Effector CD8-positive, alpha-beta T cell (primary cell): ENCODE results near the gene CBR4.
"Not testable (repeated sequence)": the region's sequence is repeated elsewhere in the genome, so short reads cannot be mapped to it uniquely, and the experiment has no call there.

Experiments used
- DNase-seq: peaks from one replicate; lab custom pipeline; 2025; lab: John Stamatoyannopoulos, UW
- total RNA-seq, 4 experiments: gene quantifications; one replicate each; lab custom pipeline; 2026; lab: John Stamatoyannopoulos, UW

CBR4 gene
- 15.4 to 31.0 (median 23.7) reads per million in 4 experiments for total RNA-seq

DNA sequence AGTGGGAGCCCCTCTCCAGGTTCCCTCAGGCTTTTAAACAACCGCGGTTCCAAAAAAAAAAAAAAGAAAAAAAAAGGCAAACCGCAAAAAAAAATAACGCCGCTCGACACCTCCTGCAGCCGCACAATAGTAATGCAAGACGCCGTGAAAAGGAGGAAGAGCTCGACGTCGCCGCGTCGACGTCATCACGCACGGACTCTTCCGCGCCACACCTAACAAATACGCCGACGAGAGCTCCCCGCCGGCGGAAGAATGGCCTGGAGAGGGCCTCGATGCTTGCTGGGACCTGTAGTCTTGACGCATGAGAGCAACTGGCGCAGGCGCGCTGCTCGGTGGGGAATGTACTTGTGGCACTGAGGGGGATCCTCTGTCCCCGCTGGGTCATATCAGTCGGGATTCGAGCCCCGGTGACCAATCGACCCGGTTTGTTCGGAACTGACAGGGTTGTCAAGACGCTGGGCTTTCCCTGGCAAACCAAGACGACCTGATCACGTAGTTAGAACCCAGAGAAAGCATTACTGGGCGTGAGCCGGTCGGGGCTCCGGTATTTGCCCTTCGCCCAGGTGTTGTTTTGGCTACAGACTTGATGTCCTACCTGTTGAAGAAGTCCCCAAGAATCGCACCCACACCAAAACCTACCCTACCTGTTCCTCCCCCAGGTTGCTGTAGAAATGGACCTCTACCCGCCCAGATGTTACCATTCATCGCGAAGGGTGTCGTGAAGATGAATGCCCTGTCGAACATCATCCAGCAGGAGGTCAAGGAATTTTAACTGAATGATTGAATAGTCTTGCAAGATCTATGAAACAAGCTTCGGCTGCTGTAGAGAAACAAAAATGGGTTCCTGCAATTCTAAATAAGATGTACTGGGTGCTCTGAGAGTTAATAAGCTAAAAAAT lies at the start of gene CBR4:
Gene CBR4 (minus strand): TSS at position 131 of the 899 bp plus-strand sequence. CDS start 166 bp downstream, outside the sequence.
- DNase-seq, result peak; percentile 94

DNA sequence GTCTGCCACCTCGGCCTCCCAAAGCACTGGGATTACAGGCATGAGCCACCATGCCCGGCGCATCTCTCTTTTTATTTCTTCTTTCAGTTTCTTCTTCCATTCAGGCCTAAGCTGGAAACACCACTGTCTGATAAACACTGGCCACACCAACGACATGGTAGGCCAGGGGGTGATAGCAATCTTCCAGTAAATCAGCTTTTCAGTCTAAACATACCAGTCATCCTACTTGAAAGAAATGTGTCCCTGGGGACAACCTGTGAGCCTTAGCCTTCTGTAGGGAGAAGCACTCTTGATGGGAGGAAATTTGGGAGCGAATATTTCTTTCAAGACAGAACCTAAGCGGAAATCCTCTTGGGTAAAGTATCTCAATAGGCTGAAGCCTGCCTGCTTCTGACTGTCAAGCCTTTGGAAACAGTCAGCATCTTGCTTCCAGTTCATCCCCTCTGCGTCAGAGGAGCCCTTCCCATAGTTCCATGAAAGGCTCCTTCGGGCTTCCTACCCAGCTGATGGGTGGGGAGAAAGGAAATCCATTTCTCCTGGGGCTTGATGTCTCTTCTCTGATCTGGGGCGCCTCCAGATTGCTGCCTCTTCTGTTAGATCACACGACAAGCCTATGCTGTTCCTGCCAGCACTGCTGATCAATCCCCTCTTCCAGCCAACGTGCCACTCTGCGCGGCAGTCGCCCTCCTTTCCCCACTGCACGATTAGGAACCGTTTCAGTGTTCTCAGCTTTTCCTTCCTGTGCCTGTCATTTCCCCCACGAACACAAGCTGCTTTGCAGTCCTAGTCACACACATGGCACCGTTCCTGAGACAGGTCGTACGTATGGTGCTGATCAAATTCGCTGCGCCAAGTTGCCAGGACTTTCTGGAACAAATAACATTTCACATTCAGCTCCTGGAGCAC lies 49.5 kb upstream of the CBR4 start:
- DNase-seq, result no peak

DNA sequence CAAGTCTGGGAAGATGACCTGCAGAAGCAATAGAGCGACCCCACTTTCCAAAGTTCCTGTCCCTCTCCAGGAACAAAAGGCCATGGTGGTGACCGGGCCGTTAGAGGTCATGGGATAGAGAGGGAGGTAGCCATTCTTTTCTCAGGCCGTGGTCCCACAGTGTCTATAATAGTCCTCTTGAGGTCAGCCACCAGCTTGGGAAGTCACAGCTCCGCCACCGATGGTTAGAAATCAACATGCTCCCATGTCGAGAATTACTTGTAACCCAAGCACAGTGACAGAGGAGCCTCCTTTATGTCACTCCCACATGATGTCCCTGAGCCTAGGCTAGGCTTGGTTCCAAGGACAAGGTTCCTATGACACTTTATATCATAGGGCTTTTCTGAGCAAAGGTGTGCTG lies 48.3 kb upstream of the CBR4 start:
- no peak for DNase-seq

DNA sequence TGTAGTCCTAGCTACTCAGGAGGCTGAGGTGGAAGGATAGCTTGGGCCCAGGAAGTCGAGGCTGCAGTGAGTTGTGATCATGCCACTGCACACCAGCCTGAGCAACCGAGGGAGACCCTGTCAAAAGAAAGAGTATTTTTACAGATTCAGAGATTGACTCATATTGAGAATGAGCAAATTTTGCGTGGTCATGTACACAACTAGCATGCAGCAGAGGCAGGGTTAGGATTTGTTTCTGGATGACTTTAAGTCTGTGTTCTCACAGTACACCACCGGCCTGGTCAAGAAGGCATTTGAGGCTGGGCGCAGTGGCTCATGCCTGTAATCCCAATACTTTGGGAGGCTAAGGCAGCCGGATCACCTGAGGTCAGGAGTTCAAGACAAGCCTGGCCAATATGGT lies 44.8 kb upstream of the CBR4 start:
- DNase-seq, result no peak

DNA sequence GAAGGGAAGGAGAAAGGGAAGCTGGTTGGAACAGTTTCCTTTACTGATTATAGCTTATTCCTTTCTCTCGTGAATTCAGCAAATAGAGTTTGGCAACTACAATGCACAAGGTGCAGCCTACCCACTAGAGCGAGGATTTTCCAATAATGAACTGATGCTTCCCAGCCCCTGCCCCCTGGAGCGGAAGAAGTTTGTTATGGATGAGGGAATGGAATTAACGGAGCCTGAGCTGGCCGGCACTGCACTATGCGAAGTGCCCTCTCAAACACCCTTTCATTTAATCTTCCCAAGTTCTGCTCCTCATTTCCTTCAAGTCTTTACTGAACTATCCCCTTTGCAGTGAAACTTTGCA lies 42.5 kb upstream of the CBR4 start:
- DNase-seq, result no peak

DNA sequence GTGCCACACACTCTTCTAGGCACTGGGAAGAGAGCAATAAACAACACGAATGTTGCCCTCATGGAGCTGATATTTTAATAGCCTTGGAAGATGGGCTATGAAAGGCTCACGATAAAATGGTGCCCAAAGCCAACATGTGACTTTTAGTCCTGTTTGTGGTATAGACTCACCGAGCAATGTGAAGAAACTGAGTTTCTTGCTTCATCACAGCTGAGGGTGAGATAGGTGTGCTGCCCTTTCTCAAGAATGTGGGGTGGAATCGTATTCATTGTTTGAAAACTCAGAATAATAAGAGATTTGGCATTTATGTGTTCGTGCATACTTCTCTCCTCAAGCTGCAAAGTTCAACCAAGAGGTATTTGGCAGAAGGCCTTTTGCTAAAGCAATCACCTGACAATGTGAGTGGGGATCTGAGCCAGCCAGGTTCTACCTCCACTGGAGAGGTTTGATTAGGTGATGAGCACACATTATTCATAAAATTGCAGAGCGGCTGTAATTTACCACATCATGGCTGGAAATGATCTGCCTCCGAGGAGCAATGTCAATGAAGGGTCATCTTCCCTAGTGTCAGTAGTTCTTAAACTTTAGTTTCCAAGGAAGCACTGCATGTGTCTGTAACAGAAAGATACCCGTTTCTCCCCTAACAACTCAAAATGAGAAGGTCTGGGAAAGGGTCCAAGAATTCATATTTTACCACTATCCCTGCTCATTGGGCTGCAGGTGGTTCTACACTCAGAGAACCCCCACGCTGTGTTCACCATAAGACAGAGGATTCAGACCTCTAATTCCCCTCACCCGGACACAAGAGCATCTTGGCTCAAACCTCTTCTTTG lies 41.9 kb upstream of the CBR4 start:
- no peak for DNase-seq

DNA sequence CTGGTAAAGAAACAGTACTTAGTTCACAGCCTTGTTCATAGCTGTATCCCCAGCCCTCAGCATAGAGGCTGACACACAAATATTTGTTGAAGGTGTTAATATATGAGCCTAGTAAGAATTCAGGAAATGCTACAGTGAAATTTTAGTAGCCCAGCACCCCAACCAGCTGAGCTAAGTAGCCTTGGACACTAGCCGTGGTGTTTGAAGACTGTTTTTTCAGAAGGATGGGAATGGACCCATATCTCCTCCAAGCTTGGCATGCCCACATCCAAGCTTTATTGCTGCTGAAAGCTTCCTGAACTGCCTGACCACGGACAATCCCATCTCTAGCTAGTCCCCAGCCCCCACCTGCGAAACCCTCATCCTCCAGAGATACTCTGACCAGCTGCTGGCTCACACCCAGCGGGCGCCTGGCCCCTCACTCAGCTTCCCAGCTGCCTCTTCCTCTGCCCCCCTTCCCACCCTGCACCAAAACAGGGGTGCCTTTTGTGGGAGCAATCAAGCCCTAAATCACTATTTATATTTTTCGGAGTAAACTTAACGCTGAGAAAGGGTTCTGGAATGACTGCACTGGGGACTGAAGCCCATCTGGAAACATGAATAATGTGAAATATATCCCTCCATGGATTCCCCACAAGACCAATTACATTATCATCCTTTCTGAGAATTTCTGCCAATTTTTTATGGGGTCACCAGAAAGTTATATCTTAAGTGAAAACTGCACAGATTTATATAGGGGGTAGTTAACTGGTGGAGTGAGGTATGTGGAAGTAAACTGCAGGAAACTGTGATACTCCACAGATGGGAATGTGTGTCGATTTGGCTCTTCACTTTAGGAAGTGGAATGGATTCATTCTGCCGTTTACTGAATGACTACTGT lies 41.1 kb upstream of the CBR4 start:
- DNase-seq, result no peak

DNA sequence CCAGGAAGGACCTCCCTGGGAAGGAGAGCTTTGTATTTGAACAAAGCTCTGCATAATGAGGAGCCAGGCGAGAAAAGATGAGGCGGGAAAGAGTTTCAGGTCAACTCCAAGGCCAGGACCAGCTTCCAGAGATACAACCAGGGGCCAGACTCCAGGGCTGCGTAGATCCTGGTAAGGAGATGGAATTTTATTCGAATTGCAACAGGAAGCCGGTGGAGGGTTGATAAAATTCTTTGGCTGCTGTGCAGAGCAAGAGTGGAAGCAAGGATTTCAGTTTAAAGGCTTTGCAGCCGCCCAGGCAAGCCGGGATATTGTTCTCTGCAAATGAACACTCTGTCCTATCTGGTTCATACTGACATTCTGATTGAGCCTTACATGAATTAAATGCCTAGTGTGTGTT lies 40.2 kb upstream of the CBR4 start:
- DNase-seq, result no peak

DNA sequence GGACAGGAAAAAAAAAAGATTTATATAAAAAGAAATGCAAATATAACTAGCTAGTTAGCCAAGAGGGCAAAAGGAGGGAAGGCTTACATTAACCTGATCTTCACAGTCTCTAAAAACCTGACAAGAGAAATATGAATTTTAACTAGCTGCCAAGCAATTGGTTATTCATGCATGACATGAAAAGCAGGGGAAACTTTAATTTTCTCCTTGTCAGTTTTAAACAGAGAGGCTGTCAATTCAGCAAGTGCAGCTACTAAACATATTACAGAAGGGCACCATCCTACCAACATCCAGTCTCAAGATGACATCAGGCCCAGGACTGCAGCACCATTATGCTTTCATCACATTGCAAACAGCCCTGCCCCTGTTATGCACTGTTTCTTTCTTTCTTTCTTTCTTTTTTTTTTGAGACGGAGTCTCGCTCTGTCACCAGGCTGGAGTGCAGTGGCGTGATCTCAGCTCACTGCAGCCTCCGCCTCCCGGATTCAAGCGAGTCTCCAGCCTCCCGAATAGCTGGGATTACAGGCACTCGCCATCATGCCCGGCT lies 38.9 kb upstream of the CBR4 start:
- DNase-seq, result no peak

DNA sequence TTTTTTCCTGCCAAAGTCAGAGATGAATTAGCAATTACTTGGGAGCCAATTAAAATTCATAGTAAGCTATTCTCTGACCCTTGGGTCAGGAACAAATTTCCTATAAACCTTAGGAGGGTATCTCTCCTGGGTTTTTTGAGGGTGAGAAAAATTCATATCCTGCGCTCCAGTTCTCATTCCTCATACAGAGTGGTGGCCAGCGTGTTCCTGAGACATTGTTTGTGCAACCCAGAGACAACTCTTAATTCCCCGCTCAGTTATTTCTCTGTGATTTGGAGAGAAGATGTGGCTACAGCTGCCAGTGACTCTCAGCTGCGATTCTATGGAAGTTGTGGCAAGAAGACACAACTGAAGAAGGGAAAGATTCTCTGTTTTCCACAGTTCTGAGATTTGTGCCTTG lies 37.9 kb upstream of the CBR4 start:
- no peak for DNase-seq

DNA sequence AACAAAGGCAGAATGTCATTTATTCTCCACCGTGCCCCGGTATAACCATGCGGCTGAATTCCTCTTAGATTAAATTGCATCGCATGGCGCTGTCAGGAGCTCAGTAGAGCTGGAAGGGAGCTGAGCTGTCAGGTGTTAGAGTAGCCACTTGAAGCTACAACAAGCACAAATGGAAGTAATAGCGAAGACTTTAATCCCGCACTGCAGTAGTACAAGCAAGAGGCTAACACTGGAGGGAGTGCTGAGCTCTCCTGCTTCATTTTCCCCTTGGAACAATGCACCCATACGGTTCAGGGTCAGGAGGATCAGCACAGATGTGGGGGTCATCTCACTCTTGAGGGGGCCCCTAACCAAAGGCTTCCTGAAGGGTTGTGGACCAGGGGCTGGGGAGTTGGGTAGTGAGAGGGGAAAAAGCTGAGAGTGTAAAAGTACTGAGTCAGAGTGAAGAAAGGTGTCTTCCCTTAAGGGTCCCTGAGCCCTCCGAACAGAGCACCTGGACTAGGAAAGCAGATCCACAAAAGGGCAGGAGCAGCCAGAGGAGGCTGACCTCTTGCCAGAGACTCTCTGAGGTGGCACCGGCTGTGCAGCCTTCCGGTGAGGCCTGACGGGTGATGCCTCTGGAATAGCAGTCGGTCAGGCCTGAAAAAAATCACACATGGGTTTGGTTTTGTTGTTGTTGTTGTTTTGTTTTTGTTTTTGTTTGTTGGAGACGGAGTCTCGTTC lies 36.0 kb upstream of the CBR4 start:
- no peak for DNase-seq

DNA sequence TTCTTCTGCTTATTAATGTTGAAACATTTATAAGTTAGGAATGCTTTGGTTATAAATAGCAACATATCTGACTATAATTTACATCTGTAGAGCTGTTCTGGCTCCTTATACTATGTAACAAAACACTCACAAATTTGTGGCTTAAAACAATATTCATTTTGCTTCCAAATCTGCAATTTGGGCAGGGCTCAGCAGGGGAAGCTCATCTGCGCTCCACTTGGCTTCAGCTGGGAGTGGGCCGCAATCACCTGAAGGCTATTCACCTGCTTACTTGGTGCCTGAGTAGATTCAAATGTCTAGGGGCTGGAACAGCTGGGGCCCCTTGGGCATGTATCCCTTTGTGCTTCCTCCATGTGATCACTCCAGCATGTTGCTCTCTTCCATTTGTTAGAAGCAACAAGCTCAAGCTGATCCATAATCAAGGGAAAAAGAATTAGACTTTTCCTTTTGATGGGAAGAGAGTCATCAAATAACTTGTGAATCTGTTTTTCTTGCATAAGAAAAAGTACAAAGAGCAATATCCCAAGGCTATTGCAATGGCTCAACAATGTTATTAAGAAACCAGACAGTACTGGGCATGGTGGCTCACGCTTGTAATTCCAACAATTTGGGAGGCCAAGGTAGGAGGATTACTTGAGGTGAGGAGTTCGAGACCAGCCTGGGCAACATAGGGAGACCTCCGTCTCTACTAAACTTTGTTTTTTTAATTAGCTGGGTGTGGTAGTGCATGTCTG lies 34.8 kb upstream of the CBR4 start:
- DNase-seq, result no peak

DNA sequence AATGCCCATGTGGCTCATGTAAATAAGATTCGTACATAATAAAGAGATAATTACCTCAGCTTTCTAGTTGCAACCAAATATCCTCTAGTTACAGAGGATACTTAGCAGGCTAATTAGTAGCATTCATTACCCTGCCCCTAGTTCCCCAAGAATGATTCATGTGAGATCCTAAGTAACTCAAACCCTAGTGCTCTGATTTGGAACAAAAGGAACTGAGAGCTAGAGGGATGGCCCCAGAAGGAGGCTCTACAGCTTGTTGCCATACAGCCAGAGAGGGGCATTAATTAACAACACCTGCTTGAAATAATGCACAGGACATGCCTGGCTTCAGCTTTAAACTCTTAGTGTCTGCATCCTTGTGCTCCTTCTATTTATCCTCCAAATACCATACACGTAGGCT lies 32.6 kb upstream of the CBR4 start:
- no peak for DNase-seq

DNA sequence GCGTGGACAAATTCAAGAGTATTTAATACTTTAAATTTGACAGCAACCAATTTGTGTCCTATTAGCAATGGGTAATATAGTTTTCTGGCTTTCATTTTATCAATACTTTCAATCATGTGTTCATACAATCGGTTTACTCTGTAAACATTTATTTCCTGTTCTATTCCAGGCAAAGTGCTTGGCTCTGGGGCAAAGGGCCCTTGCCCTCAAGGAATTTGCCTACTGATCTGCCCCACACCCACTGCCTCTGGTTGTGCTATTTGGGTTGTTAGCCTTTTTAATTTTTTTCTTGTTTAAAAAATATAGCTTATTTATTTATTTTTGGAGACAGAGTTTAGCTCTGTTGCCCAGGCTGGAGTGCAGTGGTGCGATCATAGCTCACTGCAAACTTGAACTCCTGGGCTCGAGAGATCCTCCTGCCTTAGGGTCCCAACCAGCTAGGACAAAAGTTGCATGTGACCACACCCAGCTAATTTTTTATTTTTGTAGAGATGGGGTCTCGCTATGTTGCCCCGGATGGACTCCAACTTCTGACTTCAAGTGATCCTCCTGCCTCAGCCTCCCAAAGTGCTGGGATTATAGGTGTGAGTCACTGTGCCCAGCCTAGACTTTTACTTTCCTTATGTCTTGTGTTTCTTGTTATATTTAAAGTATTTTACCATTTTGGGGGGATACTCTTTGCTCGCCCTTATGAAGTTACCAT lies 30.7 kb upstream of the CBR4 start:
- DNase-seq, result no peak

DNA sequence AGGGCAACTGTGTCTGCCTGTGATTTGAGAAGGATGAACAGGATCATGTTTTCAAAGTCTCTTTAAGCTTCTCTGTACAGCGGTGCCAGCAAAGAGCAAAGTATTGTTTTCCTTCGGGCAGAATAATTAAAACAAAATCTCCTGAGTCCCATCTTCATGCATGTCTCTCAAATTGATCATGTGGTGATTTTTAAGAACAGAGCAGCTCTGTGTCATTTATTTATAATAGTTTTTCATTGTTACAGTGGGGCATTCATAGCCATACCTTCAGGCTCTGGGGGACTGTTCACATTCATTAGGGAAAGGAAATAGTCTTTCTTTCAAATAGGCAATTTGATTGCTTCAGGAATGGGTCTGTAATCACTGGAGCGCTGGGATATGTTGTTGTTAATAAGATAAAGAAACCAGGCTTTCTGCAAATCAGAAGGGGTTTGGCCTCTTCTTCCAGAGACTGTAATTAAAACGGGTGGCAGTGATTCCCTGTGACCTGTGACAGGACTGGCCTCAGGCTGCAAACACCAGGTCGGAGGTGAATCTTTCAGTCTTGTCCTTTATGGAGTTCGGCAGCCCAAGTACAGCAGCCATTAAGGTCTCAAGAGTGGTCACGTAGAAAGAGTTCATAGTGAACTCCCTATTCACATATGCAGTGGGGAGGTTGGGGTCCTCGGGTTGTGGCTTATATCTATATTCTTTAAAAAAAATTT lies 29.3 kb upstream of the CBR4 start:
- DNase-seq, result no peak

DNA sequence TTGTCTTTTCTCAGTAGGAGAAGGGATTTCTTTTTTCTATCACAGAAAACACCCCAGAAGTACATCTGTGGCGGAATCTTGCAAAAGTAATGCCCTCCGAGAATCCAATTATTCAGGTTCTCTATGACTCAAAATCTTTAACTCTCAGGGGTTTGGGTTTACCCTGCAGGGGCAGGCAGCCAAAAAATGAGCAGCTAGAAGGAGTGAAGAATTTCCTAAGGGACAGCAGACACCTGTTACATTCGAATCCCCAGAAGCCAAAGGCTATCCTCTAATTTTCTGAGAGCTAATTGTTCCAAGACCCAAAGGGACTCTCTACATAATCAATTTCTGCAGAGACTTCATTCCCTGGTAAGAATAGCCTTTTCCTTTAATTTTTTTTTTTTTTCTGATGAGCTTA lies 27.5 kb upstream of the CBR4 start:
- no peak for DNase-seq

DNA sequence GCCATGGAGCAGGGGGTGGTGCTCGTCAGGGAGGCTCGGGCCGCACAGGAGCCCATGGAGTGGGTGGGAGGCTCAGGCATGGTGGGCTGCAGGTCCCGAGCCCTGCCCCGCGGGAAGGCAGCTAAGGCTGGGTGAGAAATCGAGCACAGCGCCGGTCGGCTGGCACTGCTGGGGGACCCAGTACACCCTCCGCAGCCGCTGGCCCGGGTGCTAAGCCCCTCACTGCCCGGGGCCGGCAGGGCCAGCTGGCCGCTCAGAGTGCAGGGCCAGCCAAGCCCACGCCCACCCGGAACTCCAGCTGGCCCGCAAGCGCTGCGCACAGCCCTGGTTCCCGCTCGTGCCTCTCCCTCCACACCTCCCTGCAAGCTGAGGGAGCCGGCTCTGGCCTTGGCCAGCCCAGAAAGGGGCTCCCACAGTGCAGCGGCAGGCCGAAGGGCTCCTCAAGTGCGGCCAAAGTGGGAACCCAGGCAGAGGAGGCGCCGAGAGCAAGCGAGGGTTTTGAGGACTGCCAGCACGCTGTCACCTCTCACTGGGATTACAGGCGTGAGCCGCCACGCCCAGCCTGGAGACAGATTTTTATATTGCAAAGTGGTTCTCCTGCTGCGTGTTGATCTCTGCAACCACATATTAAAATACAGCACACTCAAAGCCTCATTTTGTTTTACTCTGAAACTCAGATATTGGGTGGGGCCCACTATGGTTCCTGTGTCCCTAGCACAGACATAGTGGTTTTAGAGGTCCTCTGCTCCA lies 26.0 kb upstream of the CBR4 start:
- not testable (repeated sequence) for DNase-seq
